K562 (cell line): ENCODE results near the gene FAM200B.

Source experiments
- CTCF ChIP-seq, 3 experiments: IDR thresholded peaks in 2 of 3; conservative IDR thresholded peaks in 1 of 3; 2 replicates each; pipeline ENCODE4 v1.5.1; 2011 to 2012; ENCODE audit warnings: low read length in 3 of 3, mild to moderate bottlenecking in 3 of 3, control low read depth in 2 of 3, improper control_type of control experiment in 1 of 3, inconsistent platforms in 1 of 3, low read depth in 1 of 3, mixed read lengths in 1 of 3, moderate library complexity in 1 of 3; ENCODE audit not compliant: insufficient read depth in 2 of 3
- E4F1 ChIP-seq: fragments of 250-450 bp; sonication (Bioruptor Pico); IDR thresholded peaks from 2 replicates; pipeline ENCODE4 v1.5.0; 2021; ENCODE audit warnings: mild to moderate bottlenecking, borderline replicate concordance
- EGR1 ChIP-seq: fragments of 450-650 bp; conservative IDR thresholded peaks from 2 replicates; pipeline ENCODE4 v1.6.1; 2017; ENCODE audit warnings: mild to moderate bottlenecking
- FOXP4 ChIP-seq: sonication (generic); formaldehyde crosslinking; IDR thresholded peaks from 2 replicates; pipeline ENCODE4 v1.8.0; 2022; ENCODE audit warnings: mild to moderate bottlenecking, missing genetic modification reagents, borderline replicate concordance
- HEY1 ChIP-seq: fragments of 250-450 bp; sonication (Bioruptor Pico); IDR thresholded peaks from 2 replicates; pipeline ENCODE4 v1.5.0; 2020; ENCODE audit warnings: mild to moderate bottlenecking, moderate library complexity, borderline replicate concordance
- PATZ1 ChIP-seq: fragments of 250-450 bp; sonication (Bioruptor Pico); IDR thresholded peaks from 2 replicates; pipeline ENCODE4 v1.5.0; 2020; ENCODE audit warnings: mild to moderate bottlenecking, borderline replicate concordance
- POLR2A ChIP-seq: fragments of 450-650 bp; conservative IDR thresholded peaks from 2 replicates; pipeline ENCODE4 v1.6.1; 2016
- POLR2AphosphoS5 ChIP-seq: IDR thresholded peaks from 2 replicates; pipeline ENCODE4 v1.6.1; 2011; ENCODE audit warnings: mild to moderate bottlenecking, low read depth, low read length, moderate library complexity; ENCODE audit not compliant: control insufficient read depth, insufficient read depth
- SIX5 ChIP-seq, 2 experiments: IDR thresholded peaks; 2 replicates each; pipeline ENCODE4 v1.6.1; 2011; ENCODE audit warnings: low read length in 2 of 2, borderline replicate concordance in 1 of 2, low read depth in 1 of 2, mild to moderate bottlenecking in 1 of 2, moderate library complexity in 1 of 2; ENCODE audit not compliant: insufficient read depth in 1 of 2
- SUPT5H ChIP-seq: fragments of 450-650 bp; IDR thresholded peaks from 2 replicates; pipeline ENCODE4 v1.6.1; 2016
- TCF7L2 ChIP-seq: fragments of 150-350 bp; IDR thresholded peaks from 2 replicates; pipeline ENCODE4 v1.6.1; 2016; ENCODE audit warnings: low read depth, mild to moderate bottlenecking, low read length, moderate library complexity
- TEAD1 ChIP-seq, 2 experiments: fragments of 450-650 bp in 1 of 2; sonication (generic) in 1 of 2; formaldehyde crosslinking; IDR thresholded peaks; 2 replicates each; pipeline versions ENCODE4 v1.4.0 to v1.8.0; 2020 to 2022; ENCODE audit warnings: mild to moderate bottlenecking in 2 of 2, missing genetic modification reagents in 1 of 2

- no peak for TF ChIP-seq CTCF (IDR thresholded peaks at IDR 0.05 in 2 of 3, conservative IDR thresholded peaks at IDR 0.05 in 1 of 3; ENCODE audit: insufficient read depth in 2 of 3, low read depth in 1 of 3, low read length in 3 of 3)
- TF ChIP-seq POLR2AphosphoS5, result no peak
- TF ChIP-seq SIX5 (IDR thresholded peaks at IDR 0.05; ENCODE audit: borderline replicate concordance in 1 of 2, insufficient read depth in 1 of 2, low read depth in 1 of 2, low read length in 2 of 2), result no peak
- TF ChIP-seq HEY1 (CRISPR knock-in tag), result no peak
- 0 out of 2 replicates have a peak, but pooled peaks have one; percentile 26 for TF ChIP-seq E4F1 (CRISPR knock-in tag)
- no peak for TF ChIP-seq PATZ1
- TF ChIP-seq EGR1, result no peak
- no peak for TF ChIP-seq TEAD1 (CRISPR knock-in tag; IDR thresholded peaks at IDR 0.05)
- no peak for TF ChIP-seq TCF7L2
- TF ChIP-seq SUPT5H, result no peak
- no peak for TF ChIP-seq POLR2A
- TF ChIP-seq FOXP4 (CRISPR knock-in tag), result no peak
Observed at GRCh38 chr4:15654593-15655222, 26.9 kb upstream of the FAM200B start.
